HL-60 (cell line): ENCODE data around the gene ACOT9.

ENCODE experiments used
- DNase-seq, 2 experiments: peaks; one replicate each; pipeline ENCODE4 v3.0.0-alpha.2; 2010 to 2020; ENCODE audit warnings: low read depth in 1 of 2, low spot score in 1 of 2
- H3K27ac ChIP-seq: fragments of 250-450 bp; sonication (Bioruptor Pico); replicated peaks from 2 replicates; pipeline ENCODE4 v1.5.1; 2020; ENCODE audit warnings: mild to moderate bottlenecking, moderate library complexity
- H3K27me3 ChIP-seq: fragments of 250-450 bp; sonication (Bioruptor Pico); 2 replicates; pipeline ENCODE4 v1.5.1; 2021; ENCODE audit warnings: mild to moderate bottlenecking, moderate library complexity; ENCODE audit not compliant: insufficient read depth, poor library complexity, severe bottlenecking
- H3K4me3 ChIP-seq: replicated peaks from 2 replicates; pipeline ENCODE4 v1.5.1; 2011; ENCODE audit warnings: mild to moderate bottlenecking, control low read depth, low read length; ENCODE audit not compliant: insufficient read depth
- CTCF ChIP-seq: IDR thresholded peaks from one replicate; pipeline ENCODE4 v1.5.1; 2011; ENCODE audit warnings: low read length, control low read depth, inconsistent platforms; ENCODE audit not compliant: insufficient read depth
- GABPA ChIP-seq: IDR thresholded peaks from 2 replicates; pipeline ENCODE4 v1.6.1; 2012; ENCODE audit warnings: low read depth
- POLR2AphosphoS5 ChIP-seq: IDR thresholded peaks from 2 replicates; pipeline ENCODE4 v1.6.1; 2012; ENCODE audit warnings: low read depth
- SPI1 ChIP-seq: IDR thresholded peaks from 2 replicates; pipeline ENCODE4 v1.6.1; 2012; ENCODE audit warnings: low read depth, mild to moderate bottlenecking, borderline replicate concordance
- TF ChIP-seq, protein P1 (sequence below): IDR thresholded peaks from 2 replicates; pipeline ENCODE4 v1.6.1; 2012; ENCODE audit warnings: low read depth; ENCODE audit not compliant: insufficient replicate concordance

ACOT9 gene

GRCh38 chrX:23788521-23788920 is 45.4 kb upstream of the ACOT9 start:
- H3K27ac ChIP-seq = no peak overlapping the region; the same call in 1 of the 2 replicates
- DNase-seq = no peak
- no peak overlapping the region for H3K4me3 ChIP-seq
- TF ChIP-seq, protein P1, sequence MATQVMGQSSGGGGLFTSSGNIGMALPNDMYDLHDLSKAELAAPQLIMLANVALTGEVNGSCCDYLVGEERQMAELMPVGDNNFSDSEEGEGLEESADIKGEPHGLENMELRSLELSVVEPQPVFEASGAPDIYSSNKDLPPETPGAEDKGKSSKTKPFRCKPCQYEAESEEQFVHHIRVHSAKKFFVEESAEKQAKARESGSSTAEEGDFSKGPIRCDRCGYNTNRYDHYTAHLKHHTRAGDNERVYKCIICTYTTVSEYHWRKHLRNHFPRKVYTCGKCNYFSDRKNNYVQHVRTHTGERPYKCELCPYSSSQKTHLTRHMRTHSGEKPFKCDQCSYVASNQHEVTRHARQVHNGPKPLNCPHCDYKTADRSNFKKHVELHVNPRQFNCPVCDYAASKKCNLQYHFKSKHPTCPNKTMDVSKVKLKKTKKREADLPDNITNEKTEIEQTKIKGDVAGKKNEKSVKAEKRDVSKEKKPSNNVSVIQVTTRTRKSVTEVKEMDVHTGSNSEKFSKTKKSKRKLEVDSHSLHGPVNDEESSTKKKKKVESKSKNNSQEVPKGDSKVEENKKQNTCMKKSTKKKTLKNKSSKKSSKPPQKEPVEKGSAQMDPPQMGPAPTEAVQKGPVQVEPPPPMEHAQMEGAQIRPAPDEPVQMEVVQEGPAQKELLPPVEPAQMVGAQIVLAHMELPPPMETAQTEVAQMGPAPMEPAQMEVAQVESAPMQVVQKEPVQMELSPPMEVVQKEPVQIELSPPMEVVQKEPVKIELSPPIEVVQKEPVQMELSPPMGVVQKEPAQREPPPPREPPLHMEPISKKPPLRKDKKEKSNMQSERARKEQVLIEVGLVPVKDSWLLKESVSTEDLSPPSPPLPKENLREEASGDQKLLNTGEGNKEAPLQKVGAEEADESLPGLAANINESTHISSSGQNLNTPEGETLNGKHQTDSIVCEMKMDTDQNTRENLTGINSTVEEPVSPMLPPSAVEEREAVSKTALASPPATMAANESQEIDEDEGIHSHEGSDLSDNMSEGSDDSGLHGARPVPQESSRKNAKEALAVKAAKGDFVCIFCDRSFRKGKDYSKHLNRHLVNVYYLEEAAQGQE = no peak
- TF ChIP-seq CTCF = no peak
- TF ChIP-seq GABPA = no peak
- TF ChIP-seq SPI1 = no peak
- TF ChIP-seq POLR2AphosphoS5 = no peak
- no peaks in the 10 kb centered on the region for H3K27me3 ChIP-seq

DNA sequence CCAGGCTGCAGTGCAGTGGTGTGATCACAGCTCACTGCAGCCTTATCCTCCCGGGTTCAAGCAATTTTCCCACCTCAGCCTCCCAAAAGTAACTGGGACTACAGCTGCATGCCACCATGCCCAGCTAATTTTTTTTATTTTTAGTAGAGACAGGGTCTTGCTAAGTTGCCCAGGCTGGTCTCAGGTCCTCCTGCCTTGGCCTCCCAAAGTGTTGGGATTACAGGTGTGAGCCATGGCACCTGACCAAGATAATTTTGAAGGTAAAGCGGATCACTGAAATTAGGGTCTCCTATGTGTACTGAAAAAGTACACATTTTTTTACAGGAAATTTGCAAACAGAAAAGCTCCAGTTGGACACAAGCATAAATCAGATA is 44.7 kb upstream of the ACOT9 start:
- DNase-seq = no peak
- no peak for TF ChIP-seq CTCF
- H3K27ac ChIP-seq = no peak overlapping the region

GRCh38 chrX:23786268-23786815 is 43.3 kb upstream of the ACOT9 start:
- no peak overlapping the region for H3K27ac ChIP-seq
- no peak for TF ChIP-seq CTCF
- TF ChIP-seq POLR2AphosphoS5 = no peak
- no peak for TF ChIP-seq GABPA
- TF ChIP-seq, protein P1 = no peak
- no peak for TF ChIP-seq SPI1
- no peak for DNase-seq
- H3K27me3 ChIP-seq = no peaks in the 10 kb centered on the region
- H3K4me3 ChIP-seq = no peak overlapping the region

More for the DNA sequence above, 44.7 kb upstream of the ACOT9 start:
- H3K4me3 ChIP-seq = no peak overlapping the region
- H3K27me3 ChIP-seq = no peaks in the 10 kb centered on the region

DNA sequence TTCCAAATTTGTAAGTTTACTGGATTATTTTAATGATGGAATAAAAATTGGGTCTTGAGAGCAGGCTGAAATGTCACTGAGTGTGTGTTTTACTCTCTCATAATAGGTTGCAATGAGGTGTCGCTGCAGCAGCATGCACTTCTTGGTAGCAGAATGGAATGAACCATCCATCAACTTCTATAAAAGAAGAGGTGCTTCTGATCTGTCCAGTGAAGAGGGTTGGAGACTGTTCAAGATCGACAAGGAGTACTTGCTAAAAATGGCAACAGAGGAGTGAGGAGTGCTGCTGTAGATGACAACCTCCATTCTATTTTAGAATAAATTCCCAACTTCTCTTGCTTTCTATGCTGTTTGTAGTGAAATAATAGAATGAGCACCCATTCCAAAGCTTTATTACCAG is 42.5 kb upstream of the ACOT9 start:
- H3K4me3 ChIP-seq = no peak overlapping the region
- TF ChIP-seq POLR2AphosphoS5 = no peak
- no peak for TF ChIP-seq SPI1
- no peak for TF ChIP-seq CTCF
- no peak for TF ChIP-seq GABPA
- TF ChIP-seq, protein P1 = no peak
- no peaks in the 10 kb centered on the region for H3K27me3 ChIP-seq
- no peak overlapping the region for H3K27ac ChIP-seq
- no peak for DNase-seq
